D721Med (cell line): ENCODE measurements around the gene SYT8.

Source experiments
- DNase-seq: peaks from one replicate; pipeline ENCODE4 v3.0.0; 2011; ENCODE audit warnings: low spot score; ENCODE audit not compliant: insufficient read length
- FAIRE-seq: peaks from 2 replicates; lab custom pipeline; 2011; peaks lifted over from hg19 to GRCh38; lab: Jason Lieb, UNC
- CTCF ChIP-seq: IDR thresholded peaks from 2 replicates; pipeline ENCODE4 v1.5.1; 2012; ENCODE audit warnings: mild to moderate bottlenecking, control low read depth; ENCODE audit not compliant: insufficient read depth; ENCODE audit errors: missing control alignments

The SYT8 gene

GRCh38 chr11:1864831-1865665, 30.3 kb downstream of the SYT8 start:
- no peak for TF ChIP-seq CTCF
- DNase-seq (no peak), FAIRE-seq (no peak)

GRCh38 chr11:1866226-1866625, 31.4 kb downstream of the SYT8 start:
- TF ChIP-seq CTCF, result no peak
- no peak for DNase-seq
- no peak for FAIRE-seq

GRCh38 chr11:1866776-1867175, 32.0 kb downstream of the SYT8 start:
- TF ChIP-seq CTCF, result no peak
- DNase-seq (no peak), FAIRE-seq (no peak)

- FAIRE-seq, result no peak
- DNase-seq, result no peak
- TF ChIP-seq CTCF, result no peak
These were observed 32.6 kb downstream of the SYT8 start for GRCh38 chr11:1867381-1867780.

- DNase-seq, result no peak
- no peak for TF ChIP-seq CTCF
- FAIRE-seq, result no peak
These were observed 33.4 kb downstream of the SYT8 start for GRCh38 chr11:1868056-1868635.

GRCh38 chr11:1868636-1869291, 34.0 kb downstream of the SYT8 start:
- DNase-seq (no peak), FAIRE-seq (no peak)

More at GRCh38 chr11:1868636-1869291, 34.0 kb downstream of the SYT8 start:
- TF ChIP-seq CTCF, result no peak
